Loucy (cell line): ENCODE data around the gene HELB.

Experiments
- CTCF ChIP-seq: fragments of 200-600 bp; sonication (generic); conservative IDR thresholded peaks from 2 replicates; pipeline ENCODE4 v1.5.1; 2014; ENCODE audit warnings: mild to moderate bottlenecking, antibody characterized with exemption, low read length
- EZH2phosphoT487 ChIP-seq: fragments of 200-600 bp; IDR thresholded peaks from 2 replicates; pipeline ENCODE4 v1.6.1; 2018; ENCODE audit warnings: antibody characterized with exemption, mild to moderate bottlenecking, moderate library complexity, borderline replicate concordance

GRCh38 chr12:66340131-66340530 is 37.8 kb downstream of the HELB start:
- TF ChIP-seq CTCF: no peak
- no peak for TF ChIP-seq EZH2phosphoT487
